CD14-positive monocyte (primary cell): ENCODE data around the gene GRIA1. TPM values are rescaled to one million over a fixed set of nuclear protein-coding genes. Genes with fewer than 3 reads are reported as not detected.

Experiments used
- DNase-seq, 3 donors: peaks; one replicate each; pipeline ENCODE4 v3.0.0-alpha.2; 2011 to 2022
- H2AFZ ChIP-seq: 2 replicates; pipeline ENCODE4 v1.6.0; 2012; ENCODE audit warnings: mild to moderate bottlenecking, low read depth, low read length, inconsistent platforms; ENCODE audit not compliant: insufficient read depth, poor library complexity, severe bottlenecking
- H3K27ac ChIP-seq, 2 donors: 1 replicate in 1 of 2; 2 replicates in 1 of 2; pipeline ENCODE4 v1.5.1; 2012 to 2013; ENCODE audit warnings: low read length in 2 of 2, control low read depth in 1 of 2, inconsistent platforms in 1 of 2, low read depth in 1 of 2, mild to moderate bottlenecking in 1 of 2
- H3K27me3 ChIP-seq, 2 donors: one replicate each; pipeline versions ENCODE4 v1.6.0 to v1.6.1; 2011 to 2013; ENCODE audit warnings: low read length in 2 of 2; ENCODE audit not compliant: control insufficient read depth in 2 of 2, insufficient read depth in 2 of 2
- H3K36me3 ChIP-seq, 2 donors: replicated peaks in 1 of 2; 1 replicate in 1 of 2; 2 replicates in 1 of 2; pipeline versions ENCODE4 v1.5.1 to v1.6.1; 2012 to 2013; ENCODE audit warnings: low read length in 2 of 2, control low read depth in 1 of 2, inconsistent platforms in 1 of 2, mild to moderate bottlenecking in 1 of 2; ENCODE audit not compliant: insufficient read depth in 2 of 2, control insufficient read depth in 1 of 2
- H3K4me1 ChIP-seq, 2 donors: 1 replicate in 1 of 2; 2 replicates in 1 of 2; pipeline versions ENCODE4 v1.5.1 to v1.6.1; 2012 to 2013; ENCODE audit warnings: low read length in 2 of 2, control low read depth in 1 of 2, inconsistent platforms in 1 of 2, mild to moderate bottlenecking in 1 of 2, moderate library complexity in 1 of 2; ENCODE audit not compliant: insufficient read depth in 2 of 2, control insufficient read depth in 1 of 2
- H3K4me2 ChIP-seq: replicated peaks from 2 replicates; pipeline ENCODE3; 2012; ENCODE audit warnings: low read length, moderate library complexity, mild to moderate bottlenecking; ENCODE audit not compliant: poor library complexity, severe bottlenecking; ENCODE audit errors: extremely low read depth
- H3K4me3 ChIP-seq, 3 experiments: fragments of 200-600 bp in 1 of 3; sonication (generic) in 1 of 3; replicated peaks in 1 of 3; 1 replicate in 2 of 3; 2 replicates in 1 of 3; pipeline ENCODE4 v1.5.1; 2011 to 2013; ENCODE audit warnings: low read length in 3 of 3, mild to moderate bottlenecking in 3 of 3, control low read depth in 2 of 3, low read depth in 2 of 3, inconsistent platforms in 1 of 3, moderate library complexity in 1 of 3
- H3K79me2 ChIP-seq: 2 replicates; pipeline ENCODE4 v1.6.0; 2012; ENCODE audit warnings: mild to moderate bottlenecking, control low read depth, inconsistent platforms, low read length, moderate library complexity; ENCODE audit not compliant: insufficient read depth
- H3K9ac ChIP-seq: 2 replicates; pipeline ENCODE4 v1.6.0; 2017; ENCODE audit warnings: low read length, mild to moderate bottlenecking; ENCODE audit not compliant: insufficient read depth, poor library complexity, severe bottlenecking
- H3K9me3 ChIP-seq, 2 donors: replicated peaks in 1 of 2; 1 replicate in 1 of 2; 2 replicates in 1 of 2; pipeline versions ENCODE4 v1.5.1 to v1.6.1; 2012 to 2013; ENCODE audit warnings: low read length in 2 of 2, control low read depth in 1 of 2; ENCODE audit not compliant: control insufficient read depth in 1 of 2, insufficient read depth in 1 of 2
- H4K20me1 ChIP-seq: 2 replicates; pipeline ENCODE4 v1.6.0; 2012; ENCODE audit warnings: mild to moderate bottlenecking, low read length, control low read depth, moderate library complexity; ENCODE audit not compliant: insufficient read depth
- H3K27ac Mint-ChIP-seq, 7 donors: one replicate each; pipeline ENCODE4 v1.8.0; 2020; ENCODE audit warnings: mild to moderate bottlenecking in 7 of 7, mixed read lengths in 7 of 7, moderate library complexity in 6 of 7, inconsistent platforms in 2 of 7
- H3K27me3 Mint-ChIP-seq, 3 donors: one replicate each; pipeline ENCODE4 v1.8.0; 2021 to 2022; ENCODE audit warnings: low read depth in 3 of 3, mild to moderate bottlenecking in 3 of 3, mixed read lengths in 3 of 3, moderate library complexity in 3 of 3, inconsistent platforms in 1 of 3
- H3K36me3 Mint-ChIP-seq, 2 donors: one replicate each; pipeline ENCODE4 v1.8.0; 2020; ENCODE audit warnings: mixed read lengths in 2 of 2, inconsistent platforms in 1 of 2, mild to moderate bottlenecking in 1 of 2
- H3K4me1 Mint-ChIP-seq: one replicate; pipeline ENCODE4 v1.8.0; 2020; ENCODE audit warnings: mild to moderate bottlenecking, mixed read lengths
- H3K4me3 Mint-ChIP-seq, 2 donors: one replicate each; pipeline ENCODE4 v1.8.0; 2020; ENCODE audit warnings: mild to moderate bottlenecking in 2 of 2, mixed read lengths in 2 of 2, moderate library complexity in 1 of 2
- H3K9me3 Mint-ChIP-seq, 7 donors: one replicate each; pipeline ENCODE4 v1.8.0; 2020 to 2022; ENCODE audit warnings: mixed read lengths in 7 of 7, mild to moderate bottlenecking in 6 of 7, moderate library complexity in 6 of 7, inconsistent platforms in 2 of 7
- WGBS: methylation state at CpG from one replicate; pipeline ENCODE4 v1.1.5; 2013; ENCODE audit warnings: missing lambda C conversion rate; ENCODE audit not compliant: insufficient coverage; 5-methylcytosine and 5-hydroxymethylcytosine counted together
- intact Hi-C, 2 donors: fragments of 100-400 bp; cut with micrococcal nuclease; formaldehyde crosslinking; loops; one replicate each; pipeline versions ENCODE4 v1.15.0 to v1.15.1; 2023
- polyA plus RNA-seq, 3 donors: library from polyadenylated mRNA; depleted of rRNA in 1 of 3; unstranded in 2 of 3; stranded (reverse) in 1 of 3; fragments of 300-500 nt in 2 of 3; fragments of >200 nt in 1 of 3; fragmentation: Illumina TruSeq in 2 of 3; gene quantifications; 1 replicate in 2 of 3; 2 replicates in 1 of 3; pipeline ENCODE4 v1.2.3, GENCODE V29; 2012 to 2021
- TF ChIP-seq, protein P1 (sequence below): fragments of 200-600 bp; IDR thresholded peaks from one replicate; pipeline ENCODE4 v1.8.0; 2022; ENCODE audit warnings: antibody characterized with exemption, mild to moderate bottlenecking

The GRIA1 gene
- polyA plus RNA-seq, 3 donors = not detected

DNA sequence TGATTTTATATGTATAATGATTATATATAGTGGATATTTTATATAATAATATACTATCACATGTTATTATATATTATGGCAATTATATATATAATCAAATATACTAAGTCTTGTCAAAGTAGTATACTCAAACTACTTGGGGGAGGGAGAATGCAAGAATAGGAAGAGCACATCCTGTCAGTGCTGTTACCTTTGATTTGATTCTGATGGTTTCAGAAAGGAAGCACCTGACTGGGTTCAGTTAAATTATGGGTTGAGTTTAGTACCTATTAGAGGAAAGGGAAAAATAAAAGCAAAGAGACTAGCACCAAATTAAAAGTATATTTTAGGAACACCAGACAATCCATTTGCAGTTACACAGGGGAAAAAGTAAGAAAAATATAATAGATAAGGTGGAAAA lies 107.6 kb downstream of the GRIA1 start:
- intact Hi-C loops = no loop called here
- DNase-seq = no peak
- Histone ChIP-seq H2AFZ (no peak overlapping the region), H3K4me2 (no peak overlapping the region), H3K9me3 (no peaks in the 10 kb centered on the region), H3K9ac (no peak overlapping the region), H3K4me1 (no peaks in the 10 kb centered on the region), H3K27me3 (no peaks in the 10 kb centered on the region), H3K79me2 (no peaks in the 10 kb centered on the region), H4K20me1 (no peaks in the 10 kb centered on the region), H3K27ac (no peak overlapping the region), H3K4me3 (no peak overlapping the region), H3K36me3 (no peaks in the 10 kb centered on the region)
- Mint-ChIP-seq H3K9me3 (peaks cover 0 to 4% (median 2%) of the 10 kb centered on the region in 7 donors), H3K4me3 (no peak overlapping the region), H3K4me1 (no peaks in the 10 kb centered on the region), H3K27me3 (peaks cover 0 to 1% (median 0%) of the 10 kb centered on the region in 3 donors), H3K36me3 (no peaks in the 10 kb centered on the region), H3K27ac (no peak overlapping the region)
- TF ChIP-seq, protein P1, sequence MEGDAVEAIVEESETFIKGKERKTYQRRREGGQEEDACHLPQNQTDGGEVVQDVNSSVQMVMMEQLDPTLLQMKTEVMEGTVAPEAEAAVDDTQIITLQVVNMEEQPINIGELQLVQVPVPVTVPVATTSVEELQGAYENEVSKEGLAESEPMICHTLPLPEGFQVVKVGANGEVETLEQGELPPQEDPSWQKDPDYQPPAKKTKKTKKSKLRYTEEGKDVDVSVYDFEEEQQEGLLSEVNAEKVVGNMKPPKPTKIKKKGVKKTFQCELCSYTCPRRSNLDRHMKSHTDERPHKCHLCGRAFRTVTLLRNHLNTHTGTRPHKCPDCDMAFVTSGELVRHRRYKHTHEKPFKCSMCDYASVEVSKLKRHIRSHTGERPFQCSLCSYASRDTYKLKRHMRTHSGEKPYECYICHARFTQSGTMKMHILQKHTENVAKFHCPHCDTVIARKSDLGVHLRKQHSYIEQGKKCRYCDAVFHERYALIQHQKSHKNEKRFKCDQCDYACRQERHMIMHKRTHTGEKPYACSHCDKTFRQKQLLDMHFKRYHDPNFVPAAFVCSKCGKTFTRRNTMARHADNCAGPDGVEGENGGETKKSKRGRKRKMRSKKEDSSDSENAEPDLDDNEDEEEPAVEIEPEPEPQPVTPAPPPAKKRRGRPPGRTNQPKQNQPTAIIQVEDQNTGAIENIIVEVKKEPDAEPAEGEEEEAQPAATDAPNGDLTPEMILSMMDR = no peak

DNA sequence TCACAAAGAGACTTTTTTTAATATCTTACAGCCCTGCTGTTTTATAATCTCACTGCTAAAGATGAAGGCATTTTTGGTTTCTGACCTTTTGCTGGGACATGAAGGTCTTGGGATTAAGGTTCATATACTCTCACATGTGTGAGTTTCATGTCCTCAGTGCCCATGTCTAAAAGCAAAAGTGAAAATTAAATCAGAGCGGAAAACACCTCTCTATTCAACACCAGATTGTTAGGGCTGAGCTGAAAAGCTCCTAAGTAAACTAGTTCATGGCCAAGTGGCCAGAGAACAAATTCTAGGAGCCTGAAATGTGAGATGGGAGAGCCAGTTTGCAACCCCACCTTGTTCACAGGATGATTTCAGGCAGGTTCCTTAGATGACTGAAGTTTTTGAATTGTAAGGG lies 110.9 kb downstream of the GRIA1 start:
- Histone ChIP-seq H3K4me2 (no peak overlapping the region), H4K20me1 (no peaks in the 10 kb centered on the region), H3K4me3 (no peak overlapping the region), H2AFZ (no peak overlapping the region), H3K36me3 (no peaks in the 10 kb centered on the region), H3K9me3 (no peaks in the 10 kb centered on the region), H3K4me1 (no peaks in the 10 kb centered on the region), H3K79me2 (no peaks in the 10 kb centered on the region), H3K9ac (no peak overlapping the region), H3K27ac (no peak overlapping the region), H3K27me3 (no peaks in the 10 kb centered on the region)
- H3K4me3 Mint-ChIP-seq = no peak overlapping the region
- intact Hi-C loops = no loop called here
- H3K27me3 Mint-ChIP-seq = no peaks in the 10 kb centered on the region
- H3K9me3 Mint-ChIP-seq = peaks cover 0 to 2% (median 0%) of the 10 kb centered on the region in 7 donors
- no CpG with 5 or more reads among the region's 1 CpG for WGBS
- H3K27ac Mint-ChIP-seq = no peak overlapping the region
- TF ChIP-seq, protein P1 = no peak
- DNase-seq = no peak
- H3K36me3 Mint-ChIP-seq = no peaks in the 10 kb centered on the region
- H3K4me1 Mint-ChIP-seq = no peaks in the 10 kb centered on the region
